ENCODE results near the gene ZNF205.
"Not testable (repeated sequence)": the region's sequence is repeated elsewhere in the genome, so short reads cannot be mapped to it uniquely, and the experiment has no call there.

The ZNF205 gene

GRCh38 chr16:3150346-3151218, 38.2 kb downstream of the ZNF205 start:
- peak; percentile 98 for DNase-seq

- DNase-seq, result peak; percentile 45
Observed at GRCh38 chr16:3152027-3152276, 39.6 kb downstream of the ZNF205 start.

GRCh38 chr16:3152277-3152990, 40.0 kb downstream of the ZNF205 start:
- peak; percentile 94 for DNase-seq

GRCh38 chr16:3152991-3153368, 40.6 kb downstream of the ZNF205 start:
- DNase-seq, result no peak

GRCh38 chr16:3155181-3155580, 42.8 kb downstream of the ZNF205 start:
- no peak for DNase-seq

- DNase-seq, result no peak
Observed at GRCh38 chr16:3155972-3156371, 43.6 kb downstream of the ZNF205 start.

- peak; percentile 77 for DNase-seq
Observed at GRCh38 chr16:3157229-3158025, 45.0 kb downstream of the ZNF205 start.

- DNase-seq, result no peak
Observed at GRCh38 chr16:3158026-3158509, 45.7 kb downstream of the ZNF205 start.

- DNase-seq, result peak; percentile 88
Observed at GRCh38 chr16:3158510-3159314, 46.3 kb downstream of the ZNF205 start.

GRCh38 chr16:3161235-3162018, 49.0 kb downstream of the ZNF205 start:
- no peak for DNase-seq

- DNase-seq, result no peak
Observed at GRCh38 chr16:3164121-3164991, 52.0 kb downstream of the ZNF205 start.

- no peak for DNase-seq
Observed at GRCh38 chr16:3165111-3165822, 52.9 kb downstream of the ZNF205 start.

GRCh38 chr16:3166505-3166886, 54.1 kb downstream of the ZNF205 start:
- DNase-seq, result no peak

GRCh38 chr16:3168729-3169128, 56.3 kb downstream of the ZNF205 start:
- not testable (repeated sequence) for DNase-seq
